ENCODE data around the gene LSM10.

The LSM10 gene

GRCh38 chr1:36400514-36400824 lies 2.8 kb upstream of the LSM10 start:
- TF ChIP-seq CTCF (conservative IDR thresholded peaks at IDR 0.05) = no peak
- no peak overlapping the region for H3K27ac ChIP-seq

DNA sequence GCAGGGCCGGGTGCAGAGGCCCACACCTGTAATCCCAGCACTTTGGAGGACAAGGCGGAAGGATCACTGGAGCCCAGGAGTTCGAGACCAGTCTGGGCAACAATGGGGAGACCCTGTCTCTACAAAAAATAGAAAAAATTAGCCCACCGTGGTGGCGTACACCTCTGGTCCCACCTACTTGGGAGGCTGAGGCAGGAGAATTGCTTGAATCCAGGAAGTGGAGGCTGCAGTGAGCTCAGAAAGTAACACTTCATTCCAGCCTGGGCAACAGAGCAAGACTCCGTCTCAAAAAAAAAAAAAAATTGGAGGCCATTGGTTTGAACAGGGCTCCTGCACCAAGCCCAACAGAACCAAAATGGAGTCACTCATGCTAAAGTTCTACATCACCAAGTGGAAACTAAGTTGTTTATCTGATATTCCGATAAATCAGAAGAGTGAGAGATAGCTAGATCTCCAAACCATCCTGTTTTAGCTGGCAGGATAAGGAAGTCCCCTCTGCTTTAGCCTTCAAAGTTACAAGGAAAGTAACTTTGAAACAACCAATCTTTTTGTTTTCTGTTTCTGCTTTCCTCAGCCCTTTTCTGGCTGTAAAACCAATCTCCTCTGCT lies 766 bp upstream of the LSM10 start:
- H3K27ac ChIP-seq = peak overlapping the region; percentile 79; the same call in 1 of the 2 replicates
- no peak for TF ChIP-seq CTCF (conservative IDR thresholded peaks at IDR 0.05)

- no peak for TF ChIP-seq CTCF (conservative IDR thresholded peaks at IDR 0.05)
- peak overlapping the region; percentile 79 for H3K27ac ChIP-seq
Observed at GRCh38 chr1:36397083-36397377, 678 bp downstream of the LSM10 start.

DNA sequence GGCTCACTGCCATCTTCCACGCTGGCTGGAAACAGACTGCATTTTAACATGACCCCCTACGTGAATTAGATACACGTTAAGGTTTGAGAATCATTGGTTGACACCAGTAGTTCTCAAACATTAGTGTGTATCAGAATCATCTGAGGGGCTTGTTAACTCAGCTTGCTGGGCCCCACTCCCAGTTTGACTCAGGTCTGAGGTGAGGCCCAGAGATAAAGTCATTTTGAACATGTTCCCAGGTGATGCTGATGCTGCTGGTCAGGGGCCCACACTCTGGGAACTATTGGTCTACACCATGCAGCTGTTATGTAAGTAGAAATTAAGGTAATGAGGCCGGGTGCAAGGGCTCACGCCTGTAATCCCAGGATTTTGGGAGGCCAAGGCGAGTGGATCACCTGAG lies 1.3 kb downstream of the LSM10 start:
- H3K27ac ChIP-seq = peak overlapping the region; percentile 79

DNA sequence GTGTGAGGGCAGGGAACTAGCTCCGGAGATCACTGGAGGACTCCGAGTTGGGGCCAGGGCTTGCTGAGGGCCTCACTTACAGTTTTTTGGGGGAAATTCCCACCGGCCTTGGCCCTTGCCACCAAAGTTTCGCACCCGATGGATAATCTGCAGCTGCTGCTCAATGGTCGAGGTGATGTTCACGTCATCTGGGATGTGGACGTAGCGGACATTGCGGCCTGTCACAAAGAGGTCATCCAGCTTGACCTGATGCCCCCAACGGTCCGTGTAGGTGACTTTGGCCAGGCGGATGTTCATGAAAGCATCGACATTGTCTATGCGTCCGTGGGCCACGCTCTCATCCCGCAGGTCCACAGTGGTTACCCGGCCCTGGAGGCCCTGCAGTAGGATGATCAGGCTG lies 4.0 kb downstream of the LSM10 start:
- no peak overlapping the region for H3K27ac ChIP-seq
- no peak for TF ChIP-seq CTCF (conservative IDR thresholded peaks at IDR 0.05)

More for the DNA sequence above, 1.3 kb downstream of the LSM10 start:
- TF ChIP-seq CTCF (conservative IDR thresholded peaks at IDR 0.05) = no peak

DNA sequence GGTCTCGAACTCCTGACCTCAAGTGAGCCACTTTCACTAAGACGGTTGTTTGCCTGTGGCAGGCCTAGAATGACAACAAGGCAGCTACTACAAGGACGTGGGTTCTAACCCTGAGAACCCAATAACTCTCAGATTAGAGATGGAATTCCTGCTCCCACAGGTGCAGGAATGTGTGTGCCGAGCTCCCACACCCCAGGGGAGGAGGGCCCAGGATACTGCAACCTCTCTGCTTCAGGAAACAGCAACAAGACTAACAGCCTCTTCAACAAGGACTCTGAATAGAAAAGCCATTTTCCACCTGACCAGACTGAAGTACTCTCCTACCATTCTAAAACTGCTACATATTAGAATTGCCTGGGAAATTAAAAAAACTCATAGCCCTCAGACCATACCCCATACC lies 4.9 kb downstream of the LSM10 start:
- no peak for TF ChIP-seq CTCF (conservative IDR thresholded peaks at IDR 0.05)

GRCh38 chr1:36391271-36391670 lies 6.4 kb downstream of the LSM10 start:
- H3K27ac ChIP-seq = no peak overlapping the region
- TF ChIP-seq CTCF (conservative IDR thresholded peaks at IDR 0.05) = no peak

More for the DNA sequence above, 4.9 kb downstream of the LSM10 start:
- no peak overlapping the region for H3K27ac ChIP-seq

DNA sequence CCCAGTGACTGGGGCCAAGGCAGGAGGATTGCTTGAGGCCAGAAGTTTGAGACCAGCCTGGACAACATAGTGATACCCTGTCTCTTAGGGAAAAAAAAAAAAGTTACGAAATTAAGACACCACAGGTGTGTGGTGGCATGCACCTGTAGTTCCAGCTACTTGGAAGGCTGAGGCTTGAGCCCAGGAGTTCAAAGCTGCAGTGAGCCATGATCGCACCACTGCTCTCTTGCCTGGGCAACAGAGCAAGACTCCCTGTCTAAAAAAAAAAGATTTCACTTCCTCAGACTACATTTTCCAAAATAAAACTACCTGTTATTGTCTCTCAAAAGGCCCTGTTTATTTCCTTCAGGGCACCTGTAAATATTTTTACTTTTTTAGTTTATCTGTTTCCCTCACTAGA lies 7.3 kb downstream of the LSM10 start:
- no peak overlapping the region for H3K27ac ChIP-seq
- TF ChIP-seq CTCF (conservative IDR thresholded peaks at IDR 0.05) = no peak
